Natural killer cell (primary cell): Measurements from ENCODE around the gene FAM228B. TPM values are rescaled to one million over a fixed set of nuclear protein-coding genes. Genes with fewer than 3 reads are reported as not detected.

Experiments used
- ATAC-seq, 3 donors: fragments of 150-1000 bp in 2 of 3; fragments of 200-7000 bp in 1 of 3; cut with Tn5 transposase; 1 replicate in 1 of 3; 2 replicates in 2 of 3; pipeline ENCODE4 v1.10.0; 2021; ENCODE audit warnings: mild to moderate bottlenecking in 2 of 3, moderate library complexity in 2 of 3
- DNase-seq, 2 donors: peaks; one replicate each; pipeline versions ENCODE4 v3.0.0 to v3.0.0-alpha.2; 2013 to 2021; ENCODE audit warnings: mixed read lengths in 1 of 2
- H3K27ac ChIP-seq: one replicate; pipeline ENCODE4 v1.5.1; 2013; ENCODE audit warnings: mild to moderate bottlenecking, low read length
- H3K27me3 ChIP-seq: one replicate; pipeline ENCODE4 v1.6.1; 2013; ENCODE audit warnings: low read length; ENCODE audit not compliant: control insufficient read depth, insufficient read depth
- H3K36me3 ChIP-seq: one replicate; pipeline ENCODE4 v1.6.1; 2013; ENCODE audit warnings: low read length; ENCODE audit not compliant: control insufficient read depth, insufficient read depth
- H3K4me1 ChIP-seq: one replicate; pipeline ENCODE4 v1.6.1; 2013; ENCODE audit warnings: low read length; ENCODE audit not compliant: control insufficient read depth, insufficient read depth
- H3K4me3 ChIP-seq: one replicate; pipeline ENCODE4 v1.5.1; 2013; ENCODE audit warnings: low read length
- H3K9me3 ChIP-seq: one replicate; pipeline ENCODE4 v1.6.1; 2013; ENCODE audit warnings: low read length; ENCODE audit not compliant: control insufficient read depth, insufficient read depth
- H3K27ac Mint-ChIP-seq, 2 donors: one replicate each; pipeline ENCODE4 v1.8.0; 2022; ENCODE audit warnings: mild to moderate bottlenecking in 2 of 2, mixed read lengths in 2 of 2, moderate library complexity in 1 of 2
- H3K27me3 Mint-ChIP-seq, 2 donors: one replicate each; pipeline ENCODE4 v1.8.0; 2022; ENCODE audit warnings: low read depth in 2 of 2, mixed read lengths in 2 of 2
- H3K36me3 Mint-ChIP-seq: one replicate; pipeline ENCODE4 v1.8.0; 2022; ENCODE audit warnings: mixed read lengths
- H3K4me1 Mint-ChIP-seq, 2 donors: one replicate each; pipeline ENCODE4 v1.8.0; 2022; ENCODE audit warnings: mixed read lengths in 2 of 2
- H3K4me3 Mint-ChIP-seq: one replicate; pipeline ENCODE4 v1.8.0; 2022; ENCODE audit warnings: mild to moderate bottlenecking, moderate library complexity, mixed read lengths
- H3K9me3 Mint-ChIP-seq, 2 donors: one replicate each; pipeline ENCODE4 v1.8.0; 2022; ENCODE audit warnings: mixed read lengths in 2 of 2
- WGBS: methylation state at CpG from one replicate; pipeline ENCODE4 v1.1.7; 2013; ENCODE audit warnings: missing lambda C conversion rate; ENCODE audit not compliant: insufficient coverage; 5-methylcytosine and 5-hydroxymethylcytosine counted together
- intact Hi-C: fragments of 100-400 bp; cut with micrococcal nuclease; formaldehyde crosslinking; loops from one replicate; pipeline ENCODE4 v1.14.2; 2022
- total RNA-seq, 4 donors: library from RNA; stranded (reverse); fragments of 120-200 nt in 1 of 4; gene quantifications; one replicate each; pipeline versions ENCODE4 v1.2.3 to v1.2.4, GENCODE V29; 2013 to 2022
- TF ChIP-seq, protein P1 (sequence below): fragments of 200-600 bp; IDR thresholded peaks from one replicate; pipeline ENCODE4 v1.8.0; 2022; ENCODE audit warnings: antibody characterized with exemption

FAM228B gene
- total RNA-seq, 3 donors from 2014 or later (not counting 1 experiment from before 2014, with no cell fraction given): 31.4 to 35.9 (median 31.5) TPM

DNA sequence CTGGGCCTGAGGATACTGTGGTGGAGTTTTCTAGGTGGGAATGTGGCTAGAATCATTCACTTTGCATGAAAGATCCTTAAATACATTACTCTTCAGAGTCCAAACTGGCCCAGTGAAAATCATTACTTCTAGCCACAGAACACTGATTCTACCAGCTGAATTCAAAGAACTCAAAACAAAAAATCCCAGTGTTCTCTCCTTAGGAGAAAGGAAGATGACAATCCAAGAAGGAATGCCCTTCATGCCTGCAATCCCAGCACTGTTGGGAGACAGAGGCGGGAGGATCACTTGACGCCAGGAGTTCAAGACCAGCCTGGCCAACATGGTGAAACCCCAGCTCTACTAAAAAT is 86.8 kb downstream of the FAM228B start:
- peaks cover 79% of the 10 kb centered on the region for H3K36me3 ChIP-seq
- no peaks in the 10 kb centered on the region for H3K9me3 Mint-ChIP-seq
- no peak overlapping the region for H3K27ac Mint-ChIP-seq
- H3K4me1 Mint-ChIP-seq: peaks cover 0 to 4% of the 10 kb centered on the region in 2 donors
- no peaks in the 10 kb centered on the region for H3K4me1 ChIP-seq
- no peak overlapping the region for H3K27ac ChIP-seq
- 93% methylated on average over 2 of the region's 2 CpGs for WGBS
- ATAC-seq: no peak
- no peak overlapping the region for H3K4me3 Mint-ChIP-seq
- no peaks in the 10 kb centered on the region for H3K9me3 ChIP-seq
- H3K27me3 ChIP-seq: no peaks in the 10 kb centered on the region
- H3K27me3 Mint-ChIP-seq: no peaks in the 10 kb centered on the region
- intact Hi-C loops: no loop called here
- no peak for DNase-seq
- peaks cover 25% of the 10 kb centered on the region for H3K36me3 Mint-ChIP-seq
- TF ChIP-seq, protein P1, sequence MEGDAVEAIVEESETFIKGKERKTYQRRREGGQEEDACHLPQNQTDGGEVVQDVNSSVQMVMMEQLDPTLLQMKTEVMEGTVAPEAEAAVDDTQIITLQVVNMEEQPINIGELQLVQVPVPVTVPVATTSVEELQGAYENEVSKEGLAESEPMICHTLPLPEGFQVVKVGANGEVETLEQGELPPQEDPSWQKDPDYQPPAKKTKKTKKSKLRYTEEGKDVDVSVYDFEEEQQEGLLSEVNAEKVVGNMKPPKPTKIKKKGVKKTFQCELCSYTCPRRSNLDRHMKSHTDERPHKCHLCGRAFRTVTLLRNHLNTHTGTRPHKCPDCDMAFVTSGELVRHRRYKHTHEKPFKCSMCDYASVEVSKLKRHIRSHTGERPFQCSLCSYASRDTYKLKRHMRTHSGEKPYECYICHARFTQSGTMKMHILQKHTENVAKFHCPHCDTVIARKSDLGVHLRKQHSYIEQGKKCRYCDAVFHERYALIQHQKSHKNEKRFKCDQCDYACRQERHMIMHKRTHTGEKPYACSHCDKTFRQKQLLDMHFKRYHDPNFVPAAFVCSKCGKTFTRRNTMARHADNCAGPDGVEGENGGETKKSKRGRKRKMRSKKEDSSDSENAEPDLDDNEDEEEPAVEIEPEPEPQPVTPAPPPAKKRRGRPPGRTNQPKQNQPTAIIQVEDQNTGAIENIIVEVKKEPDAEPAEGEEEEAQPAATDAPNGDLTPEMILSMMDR: no peak
- H3K4me3 ChIP-seq: no peak overlapping the region

DNA sequence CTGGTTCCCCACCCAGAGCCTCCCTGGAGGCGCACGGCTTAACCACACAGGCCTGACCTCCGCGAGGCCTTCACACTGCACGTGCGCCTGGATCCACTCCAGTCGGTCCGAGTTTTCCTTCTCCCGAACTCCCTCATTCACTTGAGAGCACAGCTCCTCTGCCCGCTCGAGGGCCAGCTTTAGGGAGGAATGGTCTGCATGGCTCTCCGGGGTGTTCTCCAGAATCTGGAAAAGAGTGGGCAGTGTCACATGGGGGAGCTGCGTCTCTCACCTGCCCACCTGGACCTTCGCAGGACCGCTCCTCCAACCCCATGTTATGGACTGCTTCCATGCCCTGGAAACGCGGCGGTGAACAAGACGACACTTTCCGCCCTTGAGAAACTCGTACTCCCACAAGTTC is 87.5 kb downstream of the FAM228B start:
- Mint-ChIP-seq H3K4me1 (peaks cover 0 to 4% of the 10 kb centered on the region in 2 donors), H3K27me3 (no peaks in the 10 kb centered on the region), H3K9me3 (no peaks in the 10 kb centered on the region), H3K27ac (no peak overlapping the region), H3K4me3 (no peak overlapping the region), H3K36me3 (peaks cover 25% of the 10 kb centered on the region)
- intact Hi-C loops: no loop called here
- H3K27me3 ChIP-seq: no peaks in the 10 kb centered on the region
- H3K27ac ChIP-seq: no peak overlapping the region
- TF ChIP-seq, protein P1: no peak
- DNase-seq (no peak), ATAC-seq (no peak)
- peaks cover 76% of the 10 kb centered on the region for H3K36me3 ChIP-seq
- H3K4me1 ChIP-seq: no peaks in the 10 kb centered on the region
- WGBS: 97% methylated on average over 21 of the region's 21 CpGs
- no peaks in the 10 kb centered on the region for H3K9me3 ChIP-seq
- no peak overlapping the region for H3K4me3 ChIP-seq

DNA sequence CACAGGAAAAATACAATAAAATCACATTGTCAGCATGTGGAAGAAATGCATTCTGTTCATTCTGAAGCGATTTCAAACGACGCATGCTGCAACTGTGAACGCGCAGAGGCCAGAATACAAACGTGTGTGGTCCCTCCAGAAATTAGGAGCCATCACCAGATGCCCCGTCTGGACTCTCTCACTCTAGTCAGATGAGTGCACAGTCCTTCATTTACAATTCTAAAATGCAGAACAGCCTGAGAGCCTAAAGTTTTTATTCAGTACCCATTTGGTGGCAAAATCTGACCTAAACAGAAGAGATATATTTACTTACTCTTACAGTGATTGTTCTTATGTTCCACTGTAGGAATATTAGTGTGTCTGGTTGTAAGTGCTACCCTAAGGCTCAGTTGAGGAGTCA is 88.1 kb downstream of the FAM228B start:
- intact Hi-C loops: no loop called here
- TF ChIP-seq, protein P1: no peak
- WGBS: 88% methylated on average over 7 of the region's 7 CpGs
- Histone ChIP-seq H3K27ac (no peak overlapping the region), H3K4me1 (no peaks in the 10 kb centered on the region), H3K9me3 (no peaks in the 10 kb centered on the region), H3K4me3 (no peak overlapping the region), H3K36me3 (peaks cover 81% of the 10 kb centered on the region), H3K27me3 (no peaks in the 10 kb centered on the region)
- DNase-seq (no peak), ATAC-seq (no peak)
- H3K27me3 Mint-ChIP-seq: no peaks in the 10 kb centered on the region
- no peaks in the 10 kb centered on the region for H3K9me3 Mint-ChIP-seq
- peaks cover 0 to 4% of the 10 kb centered on the region in 2 donors for H3K4me1 Mint-ChIP-seq
- H3K4me3 Mint-ChIP-seq: no peak overlapping the region
- H3K36me3 Mint-ChIP-seq: peaks cover 18% of the 10 kb centered on the region
- H3K27ac Mint-ChIP-seq: peak overlapping the region in 1 of 2 donors; percentile 16

DNA sequence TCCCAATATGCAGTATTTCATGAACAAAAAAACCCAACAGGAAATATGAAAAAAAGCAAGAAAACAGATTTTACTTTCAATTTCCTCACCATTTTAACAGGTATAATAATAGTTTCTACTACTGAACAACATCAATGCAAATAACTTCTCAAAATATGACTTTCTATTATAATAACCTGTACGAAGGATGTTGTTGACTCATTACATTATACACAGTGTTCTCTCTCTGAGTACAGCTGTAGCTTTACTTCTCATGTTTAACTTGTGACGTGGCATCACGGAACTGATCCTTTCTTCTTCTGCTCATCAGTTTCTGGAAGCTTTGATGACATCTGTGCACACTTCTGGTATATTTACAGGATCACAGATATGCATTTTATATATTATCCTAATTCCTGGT is 91.6 kb downstream of the FAM228B start:
- DNase-seq (no peak), ATAC-seq (peak in 1 of 3 donors; percentile 27)
- Histone ChIP-seq H3K4me3 (no peak overlapping the region), H3K27me3 (no peaks in the 10 kb centered on the region), H3K9me3 (no peaks in the 10 kb centered on the region), H3K36me3 (peaks cover 76% of the 10 kb centered on the region), H3K27ac (no peak overlapping the region), H3K4me1 (no peaks in the 10 kb centered on the region)
- peaks cover 2% of the 10 kb centered on the region for H3K36me3 Mint-ChIP-seq
- WGBS: 85% methylated on average over 3 of the region's 3 CpGs
- H3K27me3 Mint-ChIP-seq: no peaks in the 10 kb centered on the region
- TF ChIP-seq, protein P1: no peak
- no peak overlapping the region for H3K4me3 Mint-ChIP-seq
- no peak overlapping the region for H3K27ac Mint-ChIP-seq
- H3K4me1 Mint-ChIP-seq: peaks cover 4% of the 10 kb centered on the region in 2 donors
- intact Hi-C loops: no loop called here
- H3K9me3 Mint-ChIP-seq: no peaks in the 10 kb centered on the region
